NCI-H2171 (cell line): ENCODE measurements around the gene LDHAL6B.

Source experiments
- DNase-seq: peaks from one replicate; lab custom pipeline; 2025; lab: John Stamatoyannopoulos, UW

The LDHAL6B gene

DNA sequence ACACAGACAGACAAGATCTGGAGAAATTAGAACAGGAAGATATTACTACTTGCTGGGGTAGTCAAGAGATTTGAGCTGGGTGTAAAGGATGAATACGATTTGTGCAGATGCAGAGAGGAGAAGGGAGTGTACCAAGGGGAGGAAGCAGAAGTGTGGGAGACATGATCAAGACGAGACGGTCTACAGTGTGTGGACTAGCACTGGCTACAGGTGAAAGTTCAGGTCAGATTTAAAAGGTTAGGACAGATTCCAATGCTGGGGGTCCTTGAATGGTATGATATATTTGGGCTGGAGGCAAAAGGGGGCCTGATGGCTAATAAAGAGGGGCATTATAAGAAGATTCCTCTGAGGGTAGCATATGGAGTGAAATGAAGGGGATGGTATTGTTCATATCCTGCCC, 12.1 kb downstream of the LDHAL6B start:
- DNase-seq, result no peak

DNA sequence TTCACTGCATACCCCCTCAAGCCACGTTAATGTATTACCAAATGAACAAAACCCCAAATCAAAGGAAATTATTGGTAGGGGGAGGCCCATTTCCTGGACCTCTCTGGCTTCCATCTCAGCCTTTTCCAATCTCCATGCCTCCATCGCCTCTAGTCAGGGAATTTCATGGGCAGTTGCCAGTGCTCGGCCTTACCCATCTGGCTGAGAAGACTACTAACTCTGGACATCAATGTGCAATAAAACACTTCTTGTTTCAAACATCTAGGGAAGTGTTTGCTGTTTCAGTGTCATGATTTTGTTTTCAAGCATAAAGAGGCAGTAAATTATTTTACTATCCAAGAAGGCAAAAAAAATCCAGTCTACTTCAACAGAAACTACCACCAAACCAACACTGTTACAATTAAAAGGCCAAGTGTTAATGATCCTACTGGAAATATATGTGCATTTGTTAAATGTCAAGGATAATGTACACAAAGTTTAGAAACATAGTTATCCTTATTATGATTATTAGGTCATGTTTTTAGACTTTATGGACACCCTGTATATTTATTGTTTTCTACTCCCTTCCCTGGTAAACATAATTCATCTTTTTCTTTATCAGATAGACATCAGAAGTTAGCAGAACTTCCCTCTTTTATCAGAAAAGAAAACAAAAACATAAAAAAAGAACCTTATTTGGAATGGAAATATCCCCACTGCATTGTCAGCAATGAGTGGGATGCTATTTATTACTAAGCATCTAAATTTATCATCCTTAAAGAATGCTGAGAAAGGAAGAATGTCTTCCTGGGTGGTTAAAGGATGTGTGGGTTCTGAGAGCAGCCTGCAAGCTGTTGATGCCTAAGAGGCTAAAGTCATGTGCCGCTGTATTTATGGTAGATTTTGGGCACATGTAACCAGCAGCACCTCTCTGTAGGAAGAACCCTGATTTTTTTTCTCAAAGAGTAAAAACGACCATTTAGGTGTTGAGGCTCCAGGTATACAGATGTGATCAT, 15.2 kb downstream of the LDHAL6B start:
- no peak for DNase-seq

DNA sequence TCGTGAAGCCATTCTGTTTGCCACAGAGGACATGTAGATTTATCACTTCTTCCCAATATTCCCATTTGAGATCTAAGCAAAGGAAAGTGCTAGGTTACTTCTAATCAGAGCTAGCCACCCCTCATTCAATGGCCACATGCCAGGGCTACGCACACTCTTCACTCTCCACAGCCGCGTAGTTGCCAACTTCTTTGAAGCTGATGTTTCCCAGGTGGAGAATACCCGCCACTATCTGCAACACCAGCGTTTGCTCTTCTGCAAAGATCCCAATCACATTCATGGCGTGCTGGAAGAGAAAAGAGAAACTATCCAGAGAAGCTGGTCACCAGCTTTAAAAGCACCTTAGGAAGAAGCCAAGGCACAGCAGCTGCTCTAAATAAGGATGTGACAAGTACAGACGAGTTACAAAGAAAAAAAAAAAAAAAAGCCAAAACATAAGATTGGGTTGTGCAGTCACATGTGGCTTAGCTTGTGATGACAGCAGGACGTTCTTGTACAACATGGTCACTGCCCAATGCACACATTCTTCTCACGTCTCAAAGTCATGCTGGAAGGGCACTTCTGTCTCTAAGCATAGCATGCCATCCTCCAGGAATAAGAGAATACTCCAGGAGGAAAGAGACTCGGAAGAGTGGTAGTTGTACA, 16.4 kb downstream of the LDHAL6B start:
- DNase-seq, result no peak

DNA sequence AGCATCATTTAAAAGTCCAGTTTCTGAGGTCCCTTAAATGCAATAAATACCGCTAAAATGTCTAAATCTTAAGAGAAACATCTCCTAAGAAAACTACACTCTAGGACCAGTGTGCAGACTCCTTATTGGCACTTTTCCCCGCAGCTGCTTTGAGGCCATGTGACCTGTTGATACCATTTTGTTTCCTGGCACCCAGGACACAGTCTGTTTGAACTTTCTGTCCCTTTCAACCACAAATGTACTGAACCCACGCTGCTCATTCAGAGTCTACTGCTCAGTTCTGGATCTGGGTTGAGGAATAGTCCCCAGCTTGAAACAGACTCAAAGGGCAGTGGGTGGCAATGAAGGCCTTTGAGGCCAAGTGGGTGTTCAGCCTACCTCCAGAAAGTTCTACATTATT, 17.1 kb downstream of the LDHAL6B start:
- DNase-seq, result no peak

DNA sequence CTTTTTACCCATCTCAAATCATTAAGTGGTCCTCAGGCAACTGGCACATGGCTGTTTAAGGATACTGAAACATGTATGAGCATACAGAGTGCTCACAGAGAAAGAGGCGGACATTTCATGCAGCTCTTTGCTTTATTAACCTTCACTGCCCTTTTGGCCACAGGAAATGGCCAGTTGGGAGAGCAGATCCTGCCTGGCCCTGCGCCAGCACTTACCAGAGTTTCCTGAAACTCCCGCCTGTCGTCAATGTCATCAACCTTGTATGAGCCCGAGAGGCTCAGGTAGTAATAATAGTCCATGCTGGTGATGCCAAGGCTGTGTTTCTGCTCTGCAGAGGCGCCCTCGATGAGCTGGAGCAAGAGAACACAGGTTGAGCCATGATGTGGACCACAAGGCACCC, 17.8 kb downstream of the LDHAL6B start:
- DNase-seq, result no peak

DNA sequence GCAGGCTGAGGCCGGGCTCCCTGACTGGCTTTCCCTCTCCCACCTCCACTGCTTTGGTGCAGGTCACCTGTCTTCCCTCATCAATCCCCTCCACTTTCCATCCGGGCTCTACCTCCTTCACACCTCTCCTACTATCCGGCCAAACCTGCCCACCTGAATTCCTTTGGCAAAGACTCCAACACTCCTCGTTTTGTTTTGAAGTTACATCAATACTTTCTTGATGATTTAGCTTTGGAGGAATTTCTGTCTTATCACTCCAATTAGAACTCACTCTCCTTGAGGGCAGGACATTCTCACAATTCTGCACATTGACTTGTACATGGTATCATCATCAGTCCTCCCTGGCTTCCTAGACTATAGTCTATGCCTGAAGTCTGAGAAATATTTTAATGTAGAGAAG, 20.4 kb downstream of the LDHAL6B start:
- no peak for DNase-seq

DNA sequence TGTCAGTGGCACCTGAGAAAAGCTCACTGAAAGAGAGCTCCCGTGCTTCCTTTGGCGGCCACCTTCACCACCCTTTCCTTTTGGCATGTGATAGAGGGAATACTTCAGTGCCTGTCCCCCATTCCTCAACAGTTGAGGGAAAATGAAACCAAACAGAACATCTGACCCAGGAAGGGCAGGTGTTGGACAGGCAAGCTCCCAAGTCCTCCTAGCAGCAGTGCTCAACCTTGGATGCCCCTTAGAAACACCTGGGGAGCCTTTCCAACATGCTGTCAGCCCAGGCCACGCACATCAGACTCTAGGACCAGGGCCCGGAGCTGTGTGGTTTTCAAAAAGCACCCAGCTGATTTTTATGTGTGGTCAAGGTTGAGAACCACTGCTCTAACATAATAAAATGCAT, 22.4 kb downstream of the LDHAL6B start:
- no peak for DNase-seq

DNA sequence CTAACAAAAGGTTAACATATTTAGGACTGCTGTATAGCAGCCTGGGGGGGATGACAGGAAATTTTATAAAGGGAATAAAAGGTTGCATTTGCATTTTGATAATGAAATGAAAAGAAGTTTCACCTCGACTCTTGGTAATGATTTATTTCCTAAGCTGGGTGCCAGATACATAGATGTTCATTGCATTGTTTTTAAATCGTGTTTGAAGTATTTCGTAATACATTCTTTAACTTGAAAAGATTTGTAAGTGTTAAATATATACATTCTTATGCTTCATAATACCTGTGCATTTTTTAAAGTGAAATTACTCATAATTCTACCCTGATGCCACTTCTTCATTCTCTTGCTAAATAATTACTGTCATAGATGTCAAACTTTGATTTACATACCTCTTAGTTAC, 22.8 kb downstream of the LDHAL6B start:
- DNase-seq, result no peak

DNA sequence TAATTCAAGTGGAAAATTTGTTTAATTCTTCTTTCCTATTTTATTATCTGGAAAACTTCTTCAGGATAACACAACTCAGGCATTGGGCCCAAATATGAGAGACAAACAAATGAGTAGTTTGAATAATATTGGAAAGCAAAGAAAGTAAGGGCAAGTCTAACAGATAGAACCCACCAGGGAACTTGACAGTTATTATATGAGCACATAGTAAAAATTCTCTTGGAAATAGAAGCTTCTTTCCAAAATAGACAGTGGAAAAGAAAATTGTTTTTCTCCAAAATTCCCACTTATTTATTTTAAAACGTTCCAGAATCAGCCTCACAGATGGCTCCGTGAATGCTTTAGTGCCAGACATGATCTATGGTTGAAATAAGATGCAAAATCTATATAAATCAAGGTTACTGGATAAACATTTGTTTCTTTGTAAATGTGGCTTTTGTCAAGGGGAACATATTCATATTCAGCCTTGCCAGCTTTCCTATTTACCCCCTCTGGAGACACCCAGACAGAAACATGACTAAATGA, 23.9 kb downstream of the LDHAL6B start:
- DNase-seq, result no peak

DNA sequence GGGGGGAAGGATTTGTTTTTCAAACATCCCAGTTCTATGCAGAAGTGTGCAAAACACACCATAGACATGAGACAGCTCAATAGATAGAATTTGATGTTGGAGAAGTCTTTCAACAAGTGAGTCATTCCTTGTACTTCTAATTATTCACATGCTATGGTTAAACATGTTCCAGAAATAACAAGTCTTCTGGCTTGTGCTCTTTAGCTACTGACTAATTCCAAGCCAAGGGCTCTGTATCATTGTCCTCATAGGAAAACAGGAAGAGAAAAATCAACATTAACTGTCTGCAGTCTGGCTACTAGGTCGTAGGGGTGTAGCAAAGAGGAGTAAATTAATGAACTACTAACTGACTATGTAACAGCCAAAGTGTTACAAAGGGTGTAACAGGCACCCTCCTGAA, 25.8 kb downstream of the LDHAL6B start:
- no peak for DNase-seq

DNA sequence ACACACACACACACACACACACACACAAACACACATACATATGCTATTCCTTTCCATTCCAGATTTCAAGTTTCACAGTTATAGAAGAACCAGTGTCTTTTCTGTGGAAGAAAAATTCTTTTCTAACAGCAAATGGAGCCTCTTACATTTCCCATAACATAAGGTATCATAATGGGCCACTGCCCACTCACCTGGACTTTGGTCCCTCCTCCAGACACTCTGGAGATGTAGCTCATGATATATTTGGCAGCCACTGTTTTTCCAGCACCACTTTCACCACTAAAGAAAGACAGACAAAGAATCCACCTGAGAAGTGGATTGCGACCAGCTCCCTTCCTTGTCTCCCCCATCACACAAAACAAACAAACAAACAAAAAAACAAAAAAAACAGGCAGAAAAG, 29.8 kb downstream of the LDHAL6B start:
- DNase-seq, result no peak

DNA sequence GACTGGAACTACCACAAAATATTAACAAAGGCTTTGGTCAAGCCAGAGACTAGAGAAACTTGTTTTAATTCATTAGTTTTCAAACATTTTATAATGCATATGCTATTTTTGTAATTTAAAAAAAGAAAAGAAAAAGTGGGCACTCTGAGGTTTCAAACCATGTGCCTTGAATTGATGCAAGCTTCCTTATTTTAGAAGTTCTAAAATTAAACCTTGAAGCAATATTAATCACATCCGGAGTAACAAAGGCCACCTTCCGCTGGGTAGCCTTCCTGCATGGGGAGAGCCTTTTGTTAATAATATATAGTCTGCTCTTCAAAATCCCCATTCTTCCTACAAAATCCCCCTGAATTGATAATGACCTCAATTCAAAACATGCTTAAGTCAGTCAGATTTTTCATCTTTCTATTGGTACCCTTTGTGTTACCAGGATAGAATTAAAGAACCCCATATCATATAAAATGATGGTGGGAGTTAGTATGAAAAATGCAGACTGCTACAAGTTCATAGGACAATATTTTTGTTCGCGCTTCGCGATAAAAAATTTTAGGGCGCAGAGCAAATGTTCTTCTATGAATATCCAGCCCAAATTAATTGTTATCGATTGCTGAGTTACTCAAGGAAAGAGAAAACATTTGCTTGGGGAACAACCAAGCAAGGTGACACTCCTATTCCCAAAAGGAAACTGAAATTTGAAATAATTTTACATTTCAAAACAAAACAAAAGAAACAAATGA, 30.6 kb downstream of the LDHAL6B start:
- DNase-seq, result no peak

DNA sequence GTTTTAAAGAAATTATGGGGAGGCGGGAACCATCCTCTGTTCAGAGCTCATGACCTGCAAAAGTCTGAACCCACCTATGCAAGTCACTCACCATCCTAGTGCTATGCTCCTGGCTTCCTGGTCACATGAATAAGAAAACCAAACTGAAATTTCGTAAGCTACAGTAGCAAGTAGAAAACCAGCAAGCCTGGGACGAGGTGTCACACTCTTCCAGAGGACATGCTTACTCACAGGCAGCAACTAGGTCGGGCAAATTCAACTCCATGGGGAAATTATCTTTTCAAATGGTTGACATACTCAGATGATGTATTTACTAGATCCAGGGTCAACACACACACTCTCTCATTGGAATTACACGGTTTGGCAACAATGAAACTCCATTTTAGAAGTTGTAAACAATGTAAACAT, 31.3 kb downstream of the LDHAL6B start:
- DNase-seq, result no peak

DNA sequence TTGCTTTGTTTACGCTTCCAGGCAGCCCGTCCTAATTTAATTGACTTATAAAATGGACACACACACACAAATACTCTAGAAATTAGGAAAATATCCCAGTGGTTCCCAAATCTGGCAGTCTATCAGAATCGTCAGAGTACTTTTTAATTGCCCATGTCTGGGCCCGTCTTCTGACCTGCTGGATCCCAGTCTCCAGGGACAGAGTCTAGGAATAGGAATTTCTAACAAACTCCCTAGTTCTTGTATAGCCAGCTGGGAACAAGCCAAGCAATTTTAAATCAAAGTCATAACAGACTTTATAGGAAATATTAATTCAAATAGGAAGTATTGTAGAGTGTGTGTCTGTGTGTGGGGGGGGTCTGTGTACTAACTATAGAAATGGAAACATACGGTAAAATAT, 33.4 kb downstream of the LDHAL6B start:
- DNase-seq, result no peak

DNA sequence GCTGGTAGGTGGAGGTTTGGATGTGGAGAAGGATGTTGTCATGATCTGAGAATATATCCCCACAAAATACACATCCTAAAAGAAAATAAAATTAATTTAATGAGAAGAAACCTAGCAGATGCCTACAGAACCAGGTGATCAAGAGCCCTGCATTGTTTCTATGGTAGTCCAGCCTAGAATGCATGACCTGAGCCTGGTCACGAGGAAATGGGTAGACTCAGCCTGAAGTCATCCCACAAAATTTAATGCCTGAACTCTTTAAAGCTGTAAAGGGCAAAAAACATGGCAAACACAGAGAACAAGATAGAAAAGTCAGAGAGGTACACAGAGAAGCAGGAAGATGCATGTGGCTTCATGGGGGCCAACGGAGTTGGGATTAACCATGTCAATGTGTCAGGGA, 36.0 kb downstream of the LDHAL6B start:
- DNase-seq, result no peak

DNA sequence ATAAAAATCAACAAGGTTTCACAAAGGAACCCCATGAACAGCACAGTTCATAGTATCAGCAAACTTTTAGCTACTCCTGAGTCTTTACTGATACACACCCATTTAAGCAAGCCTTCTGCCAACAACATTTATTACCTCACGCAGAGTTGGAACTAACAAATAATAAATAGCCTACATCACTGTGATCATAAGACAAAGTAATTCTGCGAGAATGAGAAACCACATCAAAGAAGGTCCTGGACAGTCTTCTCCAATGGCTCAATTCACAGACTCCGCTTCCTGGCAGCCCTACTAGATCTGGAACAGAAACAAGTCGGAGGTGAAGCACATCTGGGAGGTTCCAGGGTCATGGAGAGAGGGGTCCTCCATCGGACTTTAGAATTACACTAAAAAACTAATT, 37.0 kb downstream of the LDHAL6B start:
- no peak for DNase-seq

DNA sequence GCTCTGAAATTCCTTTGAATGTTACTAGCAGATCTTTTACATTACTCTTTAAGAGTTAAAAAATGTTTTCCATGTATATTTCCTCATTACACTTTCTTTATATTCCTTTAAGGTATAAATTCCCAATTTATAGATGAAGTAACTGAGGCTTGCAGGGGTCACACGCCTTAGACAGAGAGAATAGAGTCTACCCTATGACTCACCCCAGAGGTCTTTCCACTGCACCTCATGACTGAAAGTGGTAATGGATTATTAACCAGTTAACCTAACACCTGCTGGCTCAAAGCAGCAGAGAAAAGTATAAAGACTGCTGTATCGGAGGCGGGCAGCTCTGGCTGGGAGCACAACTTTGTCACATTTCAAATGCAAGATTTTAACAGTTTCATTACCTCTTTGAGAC, 37.7 kb downstream of the LDHAL6B start:
- no peak for DNase-seq

DNA sequence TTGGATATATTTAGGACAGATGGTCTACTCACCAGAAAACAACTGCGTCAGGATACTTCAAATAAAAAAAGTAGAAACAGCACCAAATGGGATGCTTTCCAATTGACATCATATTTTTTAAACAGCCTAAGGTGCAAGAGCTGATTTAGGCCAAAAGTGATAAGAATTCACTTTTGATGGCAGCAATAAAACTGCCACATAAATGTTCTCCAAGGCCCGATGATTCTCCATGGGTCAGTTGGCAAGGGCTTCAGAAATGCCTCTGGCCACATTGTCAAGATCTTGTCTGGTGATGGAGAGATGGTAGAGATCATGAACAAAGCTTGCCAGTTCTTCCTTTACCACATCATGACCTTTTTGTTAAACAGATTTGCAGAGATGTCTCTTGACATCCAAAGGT, 38.9 kb downstream of the LDHAL6B start:
- no peak for DNase-seq

DNA sequence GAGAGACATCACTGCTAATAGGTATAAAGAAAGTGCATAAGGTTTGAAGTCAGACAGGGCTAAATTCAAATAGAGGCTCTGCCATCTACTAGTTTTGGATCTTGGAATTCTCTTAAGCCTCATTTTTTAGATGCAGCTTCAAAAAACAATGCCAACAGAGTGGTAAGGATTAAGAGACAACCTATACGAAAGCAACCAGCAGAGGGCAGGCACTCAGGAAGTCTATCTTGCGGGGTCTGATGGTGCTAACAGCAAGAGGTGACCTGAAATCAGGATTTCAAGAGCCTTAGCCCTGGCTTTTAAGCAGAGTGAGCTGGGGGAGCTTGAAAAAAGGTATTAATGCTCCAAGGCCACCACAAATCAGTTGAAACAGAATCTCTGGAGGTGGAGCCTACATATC, 40.7 kb downstream of the LDHAL6B start:
- DNase-seq, result no peak

DNA sequence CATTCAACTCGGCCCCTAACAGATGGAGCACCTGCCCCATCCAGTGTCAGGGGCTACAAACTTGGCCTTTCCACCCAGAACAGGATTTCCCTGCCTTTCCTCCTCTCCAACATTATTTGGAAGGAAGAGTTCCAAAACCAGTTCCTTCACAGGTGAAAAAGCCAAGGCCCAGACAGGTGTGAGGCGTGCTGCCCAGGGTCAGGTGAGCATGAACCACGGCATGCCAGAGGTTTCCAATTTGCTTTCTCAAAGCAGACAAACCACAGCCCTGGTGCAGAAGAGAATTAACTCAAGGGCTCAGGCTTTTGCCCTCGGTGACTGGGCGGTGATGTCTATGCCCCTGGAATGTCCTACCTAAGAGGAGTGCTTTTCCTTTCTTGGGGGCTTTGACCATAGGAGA, 43.2 kb downstream of the LDHAL6B start:
- no peak for DNase-seq

DNA sequence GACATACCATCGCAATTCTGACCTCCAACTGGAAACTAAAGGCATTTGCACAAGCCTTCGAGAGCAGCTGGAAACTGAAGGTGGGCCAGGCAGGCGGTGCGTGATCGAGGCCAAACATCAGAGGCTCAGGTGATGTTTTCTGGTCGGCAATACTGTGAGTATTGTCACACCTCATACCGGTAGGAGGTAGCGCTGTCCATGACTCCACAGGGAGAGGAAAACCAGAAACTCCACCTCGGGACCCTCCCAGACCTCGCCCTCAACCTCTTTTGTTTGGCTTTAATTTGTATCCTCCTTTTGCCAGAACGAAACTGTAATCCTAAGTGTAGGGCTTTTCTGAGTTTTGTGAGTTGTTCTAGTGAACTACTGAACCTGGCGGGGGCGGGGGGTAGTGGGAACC, 43.6 kb downstream of the LDHAL6B start:
- no peak for DNase-seq

DNA sequence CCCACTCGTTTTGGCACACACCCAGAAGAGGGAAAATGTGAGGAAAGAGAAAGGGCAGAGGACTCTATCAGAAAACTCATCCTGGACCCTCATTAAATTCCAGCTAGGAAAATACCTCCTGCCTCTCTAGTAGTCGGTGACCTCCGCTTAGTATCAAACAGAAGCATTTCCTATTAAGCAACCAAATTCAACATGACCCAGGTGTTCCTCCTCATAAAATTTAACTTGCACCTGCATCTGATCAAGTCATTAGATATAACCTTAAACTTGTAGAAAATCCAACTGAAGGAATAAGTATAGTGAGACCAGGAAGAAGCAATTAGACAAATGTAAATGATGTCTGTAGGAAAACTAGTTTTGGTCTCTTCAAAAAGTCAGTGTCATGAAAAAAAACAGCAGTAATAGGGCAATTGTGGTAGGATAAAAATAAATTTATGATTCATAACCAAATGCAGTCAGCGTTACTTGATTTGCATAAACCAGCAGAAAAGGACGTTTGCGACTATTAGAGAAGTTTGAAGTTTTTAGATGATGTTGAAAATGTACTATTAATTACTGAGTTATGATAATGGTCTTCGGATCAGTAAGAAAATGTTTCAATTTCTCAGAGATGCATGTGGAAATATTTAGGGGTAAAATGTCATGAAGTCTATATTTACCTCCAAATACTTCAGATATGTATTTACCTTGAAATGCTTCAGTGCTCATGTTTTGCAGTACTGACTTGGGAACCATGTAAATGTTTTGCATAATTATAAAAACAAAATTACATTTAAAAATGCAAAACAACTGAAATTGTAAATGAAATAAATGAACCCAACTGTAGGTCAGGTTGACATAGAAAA, 44.6 kb downstream of the LDHAL6B start:
- DNase-seq, result no peak
